Transverse colon (tissue), 4 donors: Measurements from ENCODE around the gene NDUFS7.

Source experiments
- EP300 ChIP-seq: sonication (generic); formaldehyde crosslinking; IDR thresholded peaks from one replicate; pipeline ENCODE4 v1.6.1; 2017; ENCODE audit warnings: antibody characterized with exemption, low read depth
- POLR2AphosphoS5 ChIP-seq, 3 donors: sonication (generic); formaldehyde crosslinking; IDR thresholded peaks; one replicate each; pipeline ENCODE4 v1.6.1; 2016; ENCODE audit warnings: antibody characterized with exemption in 3 of 3
- TF ChIP-seq, protein P1 (sequence below), 5 experiments: fragments of 200-600 bp in 3 of 5; fragments of 450-650 bp in 2 of 5; sonication (generic) in 3 of 5; IDR thresholded peaks; 1 replicate in 2 of 5; 2 replicates in 3 of 5; pipeline ENCODE4 v1.5.1; 2016 to 2017; ENCODE audit warnings: antibody characterized with exemption in 5 of 5, inconsistent platforms in 3 of 5, mild to moderate bottlenecking in 2 of 5, moderate library complexity in 1 of 5

DNA sequence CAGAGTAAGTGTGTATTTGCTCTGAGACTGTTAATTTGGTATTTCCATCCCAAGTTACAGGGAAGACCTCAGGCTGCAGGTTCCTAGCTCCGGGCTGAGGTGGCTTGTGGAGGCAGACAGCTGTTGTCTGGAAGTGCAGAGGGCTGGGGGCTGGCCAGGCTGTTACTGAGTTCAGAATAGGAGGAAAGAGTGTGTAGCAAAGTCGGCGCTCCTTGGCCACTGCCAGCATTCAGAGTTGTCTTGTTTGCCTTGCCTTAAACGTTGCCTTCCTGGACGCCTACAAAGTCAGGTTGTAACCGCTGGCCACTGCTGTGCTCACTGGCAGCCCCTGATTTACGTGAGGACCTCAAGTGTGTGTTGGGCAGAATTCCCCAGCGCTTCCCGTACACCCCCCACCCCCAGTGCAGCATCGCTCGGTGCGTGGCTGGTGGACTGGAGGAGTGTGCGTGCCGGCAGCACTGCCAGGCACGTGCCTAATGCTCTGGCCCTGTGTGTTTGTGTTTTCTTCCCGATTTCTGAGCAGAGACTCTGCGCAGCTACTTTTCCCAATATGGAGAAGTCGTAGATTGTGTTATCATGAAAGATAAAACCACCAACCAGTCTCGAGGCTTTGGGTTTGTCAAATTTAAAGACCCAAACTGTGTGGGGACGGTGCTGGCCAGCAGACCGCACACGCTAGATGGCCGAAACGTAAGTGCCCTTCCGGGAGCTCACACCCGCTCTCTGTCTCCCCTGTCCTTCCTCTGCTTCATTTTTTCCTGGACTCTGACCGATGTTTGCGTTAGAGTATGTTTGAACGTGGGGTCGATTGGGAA is 34.2 kb downstream of the NDUFS7 start:
- TF ChIP-seq, protein P1, sequence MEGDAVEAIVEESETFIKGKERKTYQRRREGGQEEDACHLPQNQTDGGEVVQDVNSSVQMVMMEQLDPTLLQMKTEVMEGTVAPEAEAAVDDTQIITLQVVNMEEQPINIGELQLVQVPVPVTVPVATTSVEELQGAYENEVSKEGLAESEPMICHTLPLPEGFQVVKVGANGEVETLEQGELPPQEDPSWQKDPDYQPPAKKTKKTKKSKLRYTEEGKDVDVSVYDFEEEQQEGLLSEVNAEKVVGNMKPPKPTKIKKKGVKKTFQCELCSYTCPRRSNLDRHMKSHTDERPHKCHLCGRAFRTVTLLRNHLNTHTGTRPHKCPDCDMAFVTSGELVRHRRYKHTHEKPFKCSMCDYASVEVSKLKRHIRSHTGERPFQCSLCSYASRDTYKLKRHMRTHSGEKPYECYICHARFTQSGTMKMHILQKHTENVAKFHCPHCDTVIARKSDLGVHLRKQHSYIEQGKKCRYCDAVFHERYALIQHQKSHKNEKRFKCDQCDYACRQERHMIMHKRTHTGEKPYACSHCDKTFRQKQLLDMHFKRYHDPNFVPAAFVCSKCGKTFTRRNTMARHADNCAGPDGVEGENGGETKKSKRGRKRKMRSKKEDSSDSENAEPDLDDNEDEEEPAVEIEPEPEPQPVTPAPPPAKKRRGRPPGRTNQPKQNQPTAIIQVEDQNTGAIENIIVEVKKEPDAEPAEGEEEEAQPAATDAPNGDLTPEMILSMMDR (IDR thresholded peaks at IDR 0.05): no peak
- no peak for TF ChIP-seq EP300
- TF ChIP-seq POLR2AphosphoS5 (IDR thresholded peaks at IDR 0.05): no peak
